HG03095 (cell line): ENCODE data around the gene ZNF337.
"Not testable (repeated sequence)": the region's sequence is repeated elsewhere in the genome, so short reads cannot be mapped to it uniquely, and the experiment has no call there.

Experiments
- ATAC-seq: cut with Tn5 transposase; IDR thresholded peaks from one replicate; pipeline ENCODE4 v1.9.1; 2021; ENCODE audit warnings: moderate library complexity; ENCODE audit not compliant: unreplicated experiment

ZNF337 gene

DNA sequence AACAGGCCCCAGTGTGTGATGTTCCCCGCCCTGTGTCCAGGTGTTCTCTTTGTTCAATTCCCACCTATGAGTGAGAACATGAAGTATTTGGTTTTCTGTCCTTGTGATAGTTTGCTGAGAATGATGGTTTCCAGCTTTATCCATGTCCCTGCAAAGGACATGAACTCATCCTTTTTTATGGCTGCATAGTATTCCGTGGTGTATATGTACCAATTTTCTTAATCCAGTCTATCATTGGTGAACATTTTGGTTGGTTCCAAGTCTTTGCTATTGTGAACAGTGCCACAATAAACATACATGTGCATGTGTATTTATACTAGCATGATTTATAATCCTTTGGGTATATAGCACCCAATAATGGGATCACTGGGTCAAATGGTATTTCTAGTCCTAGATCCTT, 66.0 kb downstream of the ZNF337 start:
- ATAC-seq, result not testable (repeated sequence)

DNA sequence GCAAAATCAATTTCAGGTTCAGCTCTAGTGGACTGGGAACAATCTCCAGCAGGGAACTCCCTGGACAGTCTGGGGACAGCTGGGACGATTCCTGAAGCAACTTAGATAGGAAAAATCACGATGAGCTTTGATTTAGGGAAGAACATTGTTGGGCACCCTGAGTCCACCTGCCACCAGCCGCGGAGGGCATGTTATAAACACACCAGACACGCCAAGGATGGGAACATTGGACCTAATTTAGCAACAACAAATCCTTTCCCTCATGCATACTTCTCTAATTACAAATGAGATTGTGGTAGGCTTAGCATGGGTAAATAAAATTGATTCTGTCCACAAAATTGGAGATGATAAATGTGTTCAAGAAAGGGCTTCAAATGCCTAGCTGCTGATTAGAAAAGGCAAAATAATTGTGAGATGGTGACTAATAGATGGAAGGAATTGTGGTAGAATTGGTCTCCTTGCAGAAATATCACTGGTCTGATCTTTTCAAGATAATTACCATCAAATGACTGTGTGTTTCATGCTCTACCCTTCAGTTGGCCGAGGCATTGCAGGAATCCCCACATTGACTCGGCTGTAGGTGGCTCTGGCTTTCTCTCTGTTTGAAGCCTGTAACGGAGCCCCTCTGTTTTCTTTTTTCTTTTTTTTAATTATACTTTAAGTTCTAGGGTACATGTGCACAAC, 66.7 kb downstream of the ZNF337 start:
- ATAC-seq, result no peak

DNA sequence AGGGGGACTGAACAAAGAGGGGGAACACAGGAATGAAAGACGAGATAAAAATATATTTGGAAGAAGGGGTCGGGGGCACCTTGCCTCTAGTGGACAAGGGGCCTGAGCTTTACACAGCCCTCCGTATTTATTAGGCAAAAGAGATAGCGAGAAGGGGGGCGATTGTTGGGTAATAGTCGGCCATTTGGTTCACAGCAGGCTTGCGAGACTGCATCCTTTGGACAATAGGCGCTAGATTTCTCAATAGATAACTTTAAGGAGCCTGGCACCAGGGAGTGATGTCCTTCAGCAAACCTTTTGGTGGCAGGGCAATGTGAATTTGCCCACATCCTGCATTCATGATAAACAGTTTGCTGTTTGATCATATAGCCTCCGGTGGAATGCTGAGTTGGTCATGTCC, 69.9 kb downstream of the ZNF337 start:
- no peak for ATAC-seq

DNA sequence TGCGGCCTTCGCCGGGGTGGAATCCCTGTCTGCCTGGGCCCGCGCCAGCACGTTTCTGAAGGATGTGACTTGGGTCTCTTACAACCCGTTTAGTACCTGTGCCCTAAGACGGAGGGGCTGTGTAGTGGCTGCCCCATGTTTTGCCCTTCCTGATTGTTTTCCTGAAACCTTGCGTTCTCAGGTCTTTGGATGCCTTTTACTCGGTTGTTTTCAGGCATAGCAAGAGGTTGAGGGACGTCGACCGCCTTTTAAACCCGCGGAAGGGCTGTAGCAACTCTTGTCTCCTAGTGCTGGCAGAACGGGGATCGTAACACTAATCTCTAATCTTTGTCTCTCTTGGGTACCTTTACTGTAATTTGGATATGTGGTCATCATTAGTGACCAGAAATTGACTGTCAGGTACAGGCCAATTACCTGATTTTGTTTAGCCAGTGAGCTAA, 72.1 kb downstream of the ZNF337 start:
- ATAC-seq, result no peak
